Keratinocyte (primary cell): Measurements from ENCODE around the gene SH2B3. TPM values are rescaled to one million over a fixed set of nuclear protein-coding genes. Genes with fewer than 3 reads are reported as not detected.

ENCODE experiments used
- DNase-seq: peaks from one replicate; pipeline ENCODE4 v3.0.0-alpha.2; 2011; ENCODE audit warnings: low read depth, missing footprints, low spot score
- FAIRE-seq: peaks from 2 replicates; lab custom pipeline; 2011; peaks lifted over from hg19 to GRCh38; lab: Jason Lieb, UNC
- H2AFZ ChIP-seq: 2 replicates; pipeline ENCODE4 v1.6.0; 2012; ENCODE audit warnings: low read length, control low read depth, inconsistent platforms; ENCODE audit not compliant: control insufficient read depth
- H3K27ac ChIP-seq: 2 replicates; pipeline ENCODE4 v1.5.1; 2011; ENCODE audit warnings: low read length; ENCODE audit not compliant: control insufficient read depth, insufficient read depth
- H3K27me3 ChIP-seq: 3 replicates; pipeline ENCODE4 v1.6.0; 2011; ENCODE audit warnings: low read length; ENCODE audit not compliant: control insufficient read depth, insufficient read depth; ENCODE audit errors: extremely low read depth
- H3K36me3 ChIP-seq, 2 experiments: 2 replicates in 1 of 2; 3 replicates in 1 of 2; pipeline ENCODE4 v1.5.1; 2011; ENCODE audit warnings: low read length in 2 of 2, mild to moderate bottlenecking in 1 of 2; ENCODE audit not compliant: control insufficient read depth in 2 of 2, insufficient read depth in 2 of 2; ENCODE audit errors: extremely low read depth in 1 of 2
- H3K4me1 ChIP-seq: 3 replicates; pipeline ENCODE4 v1.5.1; 2011; ENCODE audit warnings: low read length; ENCODE audit not compliant: control insufficient read depth, insufficient read depth; ENCODE audit errors: extremely low read depth
- H3K4me2 ChIP-seq: 3 replicates; pipeline ENCODE4 v1.6.0; 2011; ENCODE audit warnings: low read depth, low read length; ENCODE audit not compliant: control insufficient read depth, insufficient read depth; ENCODE audit errors: extremely low read depth
- H3K4me3 ChIP-seq, 3 experiments: fragments of 200-600 bp in 1 of 3; sonication (generic) in 1 of 3; 2 replicates in 2 of 3; 3 replicates in 1 of 3; pipeline ENCODE4 v1.5.1; 2011 to 2016; ENCODE audit warnings: low read length in 3 of 3, mild to moderate bottlenecking in 3 of 3, control low read depth in 2 of 3, inconsistent platforms in 1 of 3, low read depth in 1 of 3, mixed read lengths in 1 of 3, mixed run types in 1 of 3, moderate library complexity in 1 of 3; ENCODE audit not compliant: control insufficient read depth in 2 of 3, insufficient read depth in 2 of 3; ENCODE audit errors: extremely low read depth in 1 of 3
- H3K79me2 ChIP-seq: 2 replicates; pipeline ENCODE4 v1.6.0; 2012; ENCODE audit warnings: low read length; ENCODE audit not compliant: control insufficient read depth, insufficient read depth
- H3K9ac ChIP-seq: 3 replicates; pipeline ENCODE4 v1.6.0; 2011; ENCODE audit warnings: low read length; ENCODE audit not compliant: control insufficient read depth, insufficient read depth; ENCODE audit errors: extremely low read depth
- H3K9me1 ChIP-seq: 3 replicates; pipeline ENCODE4 v1.6.0; 2011; ENCODE audit warnings: low read length; ENCODE audit not compliant: control insufficient read depth, insufficient read depth; ENCODE audit errors: extremely low read depth
- H3K9me3 ChIP-seq: 2 replicates; pipeline ENCODE4 v1.5.1; 2012; ENCODE audit warnings: low read depth, low read length; ENCODE audit not compliant: control insufficient read depth
- H4K20me1 ChIP-seq: 3 replicates; pipeline ENCODE4 v1.6.0; 2011; ENCODE audit warnings: low read length; ENCODE audit not compliant: control insufficient read depth, insufficient read depth; ENCODE audit errors: extremely low read depth
- CTCF ChIP-seq, 3 experiments: IDR thresholded peaks in 1 of 3; conservative IDR thresholded peaks in 1 of 3; optimal IDR thresholded peaks in 1 of 3; 2 replicates in 2 of 3; 3 replicates in 1 of 3; pipeline versions ENCODE3 to v1.5.1; 2011; ENCODE audit warnings: low read length in 3 of 3, mild to moderate bottlenecking in 3 of 3, moderate library complexity in 2 of 3, control low read depth in 1 of 3, inconsistent platforms in 1 of 3; ENCODE audit not compliant: insufficient read depth in 2 of 3; ENCODE audit errors: extremely low read depth in 1 of 3
- EZH2 ChIP-seq: IDR thresholded peaks from one replicate; pipeline ENCODE4 v1.6.1; 2012; ENCODE audit warnings: inconsistent platforms, mild to moderate bottlenecking, low read length, moderate library complexity
- dilution Hi-C: fragments of 300-500 bp; cut with MboI; formaldehyde crosslinking; loops from one replicate; pipeline ENCODE4 v1.7.0; 2020; ENCODE audit warnings: low sequenced_read_pairs; ENCODE audit not compliant: extremely low pct_ligation_motif_present
- polyA plus RNA-seq, 5 experiments: library from polyadenylated mRNA; depleted of rRNA in 3 of 5; stranded (reverse) in 3 of 5; stranded (forward) in 1 of 5; unstranded in 1 of 5; fragments of >200 nt; gene quantifications; 1 replicate in 1 of 5; 2 replicates in 3 of 5; 3 replicates in 1 of 5; pipeline versions ENCODE4 v1.2.1 to v1.2.3, GENCODE V29; 2011 to 2012; ENCODE audit warnings: missing spikeins in 2 of 5, low read depth in 1 of 5, low replicate concordance in 1 of 5

Gene SH2B3
- polyA plus RNA-seq, 1 donor (not counting 4 experiments of a cell fraction or from before 2014, with no cell fraction given) = 7.7 TPM

- Histone ChIP-seq H3K9me1 (no peaks in the 10 kb centered on the region), H3K9me3 (no peaks in the 10 kb centered on the region), H4K20me1 (no peaks in the 10 kb centered on the region), H3K36me3 (peaks cover 6 to 13% of the 10 kb centered on the region in 2 experiments), H2AFZ (no peak overlapping the region), H3K4me2 (no peak overlapping the region), H3K79me2 (no peaks in the 10 kb centered on the region), H3K9ac (no peak overlapping the region), H3K4me1 (no peaks in the 10 kb centered on the region), H3K27ac (no peak overlapping the region), H3K4me3 (no peak overlapping the region), H3K27me3 (no peaks in the 10 kb centered on the region)
- no peak for DNase-seq
- no peak for FAIRE-seq
- dilution Hi-C loops = no loop called here
- TF ChIP-seq CTCF (optimal IDR thresholded peaks at IDR 0.05 in 1 of 3, IDR thresholded peaks at IDR 0.05 in 1 of 3, conservative IDR thresholded peaks at IDR 0.05 in 1 of 3; ENCODE audit: extremely low read depth in 1 of 3, insufficient read depth in 2 of 3, low read length in 3 of 3) (no peak), EZH2 (no peak)
Observed at GRCh38 chr12:111494676-111495075, 89.0 kb downstream of the SH2B3 start.

Other genes with a start within 250 kb of the SH2B3 start
- 1.7 to 3.9 TPM (median 3.3 TPM) in 3 replicates for gene PHETA1, start 36.8 kb upstream of the SH2B3 start, polyA plus RNA-seq
- 16.9 to 24.1 TPM (median 19.6 TPM) in 3 replicates for gene ATXN2, start 193.4 kb downstream of the SH2B3 start, polyA plus RNA-seq